ENCODE measurements around the gene ADPRHL1.
A peak's percentile ranks its signal among the peaks of the same experiment; 100 is the strongest.

ADPRHL1 gene

DNA sequence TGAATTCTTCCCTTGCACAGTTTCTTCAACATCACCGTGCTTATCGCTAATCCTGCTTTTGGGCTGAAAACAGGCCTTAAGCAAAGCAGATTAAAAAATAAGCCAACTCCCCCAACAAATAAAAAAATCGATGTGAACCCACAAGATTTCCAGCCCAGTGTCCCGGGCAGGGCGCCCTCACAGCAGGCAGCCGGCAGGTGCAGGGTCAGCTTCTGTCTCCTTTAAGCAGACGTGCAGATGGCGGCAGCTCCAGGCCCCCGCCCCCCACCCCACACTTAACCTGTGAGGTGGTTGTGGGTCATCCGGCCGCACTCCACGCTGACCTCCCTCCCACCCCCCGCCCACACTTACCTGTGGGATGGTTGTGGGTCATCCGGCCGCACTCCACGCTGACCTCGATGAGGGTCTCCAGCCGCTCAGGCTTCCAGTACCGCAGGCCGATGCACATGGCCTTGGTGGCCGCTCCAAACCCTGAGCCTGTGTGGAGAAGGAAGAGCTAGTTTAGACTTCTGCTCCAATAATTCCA is 19.8 kb downstream of the ADPRHL1 start:
- Histone ChIP-seq H3K4me3 (ENCODE audit: severe bottlenecking) (no peak overlapping the region), H3K4me1 (ENCODE audit: insufficient read depth, poor library complexity, severe bottlenecking) (no peaks in the 10 kb centered on the region), H3K27ac (ENCODE audit: poor library complexity, severe bottlenecking) (no peak overlapping the region), H3K27me3 (ENCODE audit: insufficient read depth, poor library complexity, severe bottlenecking) (no peaks in the 10 kb centered on the region), H3K36me3 (ENCODE audit: low read depth) (no peaks in the 10 kb centered on the region), H3K9me3 (ENCODE audit: severe bottlenecking) (no peaks in the 10 kb centered on the region)
- DNase-seq (ENCODE audit: low spot score) = peak; percentile 23
- no peak for ATAC-seq (ENCODE audit: low read depth)
- TF ChIP-seq, protein P1, sequence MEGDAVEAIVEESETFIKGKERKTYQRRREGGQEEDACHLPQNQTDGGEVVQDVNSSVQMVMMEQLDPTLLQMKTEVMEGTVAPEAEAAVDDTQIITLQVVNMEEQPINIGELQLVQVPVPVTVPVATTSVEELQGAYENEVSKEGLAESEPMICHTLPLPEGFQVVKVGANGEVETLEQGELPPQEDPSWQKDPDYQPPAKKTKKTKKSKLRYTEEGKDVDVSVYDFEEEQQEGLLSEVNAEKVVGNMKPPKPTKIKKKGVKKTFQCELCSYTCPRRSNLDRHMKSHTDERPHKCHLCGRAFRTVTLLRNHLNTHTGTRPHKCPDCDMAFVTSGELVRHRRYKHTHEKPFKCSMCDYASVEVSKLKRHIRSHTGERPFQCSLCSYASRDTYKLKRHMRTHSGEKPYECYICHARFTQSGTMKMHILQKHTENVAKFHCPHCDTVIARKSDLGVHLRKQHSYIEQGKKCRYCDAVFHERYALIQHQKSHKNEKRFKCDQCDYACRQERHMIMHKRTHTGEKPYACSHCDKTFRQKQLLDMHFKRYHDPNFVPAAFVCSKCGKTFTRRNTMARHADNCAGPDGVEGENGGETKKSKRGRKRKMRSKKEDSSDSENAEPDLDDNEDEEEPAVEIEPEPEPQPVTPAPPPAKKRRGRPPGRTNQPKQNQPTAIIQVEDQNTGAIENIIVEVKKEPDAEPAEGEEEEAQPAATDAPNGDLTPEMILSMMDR (IDR thresholded peaks at IDR 0.05; ENCODE audit: poor library complexity, severe bottlenecking) = no peak

DNA sequence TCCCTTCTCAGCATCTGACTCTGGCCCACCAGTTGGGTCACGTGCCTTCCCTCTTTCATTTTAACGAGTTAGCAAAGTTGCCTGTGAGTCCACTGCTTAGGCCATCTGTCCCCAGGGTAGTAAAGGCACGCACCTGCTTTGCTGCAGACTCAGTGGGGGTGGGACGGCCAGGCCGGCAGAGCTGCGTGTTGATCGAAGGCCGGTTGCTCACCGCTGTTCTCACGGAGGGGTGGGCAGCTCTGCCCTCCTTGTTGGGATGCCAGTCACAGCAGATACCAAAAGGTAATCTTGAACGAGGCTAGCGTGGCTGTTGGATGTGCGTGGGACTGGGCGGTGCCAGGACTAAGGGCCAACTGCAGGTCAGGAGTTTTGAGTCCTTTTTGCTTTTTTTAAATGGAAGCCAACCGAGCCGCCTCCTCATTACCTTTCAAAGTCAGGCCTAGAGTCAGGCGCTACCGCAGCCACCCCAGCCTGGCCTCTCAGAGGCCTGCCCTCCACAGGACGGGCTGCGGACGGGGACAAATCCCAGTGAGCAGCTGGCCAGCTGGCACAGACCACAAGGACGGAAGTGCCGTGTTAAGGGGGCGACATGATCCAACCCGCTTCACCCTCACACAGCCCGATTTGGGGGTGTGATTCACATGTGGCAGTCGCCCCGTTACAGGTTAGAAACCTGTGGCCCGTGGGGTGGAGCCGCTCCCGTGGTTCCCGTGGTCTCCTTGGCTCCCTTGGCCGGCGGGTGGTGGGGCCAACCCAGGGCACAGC is 20.6 kb downstream of the ADPRHL1 start:
- no peak overlapping the region for H3K4me3 ChIP-seq (ENCODE audit: severe bottlenecking)
- H3K27me3 ChIP-seq (ENCODE audit: insufficient read depth, poor library complexity, severe bottlenecking) = no peaks in the 10 kb centered on the region
- TF ChIP-seq, protein P1 (IDR thresholded peaks at IDR 0.05; ENCODE audit: poor library complexity, severe bottlenecking) = no peak
- no peaks in the 10 kb centered on the region for H3K9me3 ChIP-seq (ENCODE audit: severe bottlenecking)
- no peak for ATAC-seq (ENCODE audit: low read depth)
- no peak overlapping the region for H3K27ac ChIP-seq (ENCODE audit: poor library complexity, severe bottlenecking)
- H3K36me3 ChIP-seq (ENCODE audit: low read depth) = no peaks in the 10 kb centered on the region
- peak; percentile 42 for DNase-seq (ENCODE audit: low spot score)
- no peaks in the 10 kb centered on the region for H3K4me1 ChIP-seq (ENCODE audit: insufficient read depth, poor library complexity, severe bottlenecking)

DNA sequence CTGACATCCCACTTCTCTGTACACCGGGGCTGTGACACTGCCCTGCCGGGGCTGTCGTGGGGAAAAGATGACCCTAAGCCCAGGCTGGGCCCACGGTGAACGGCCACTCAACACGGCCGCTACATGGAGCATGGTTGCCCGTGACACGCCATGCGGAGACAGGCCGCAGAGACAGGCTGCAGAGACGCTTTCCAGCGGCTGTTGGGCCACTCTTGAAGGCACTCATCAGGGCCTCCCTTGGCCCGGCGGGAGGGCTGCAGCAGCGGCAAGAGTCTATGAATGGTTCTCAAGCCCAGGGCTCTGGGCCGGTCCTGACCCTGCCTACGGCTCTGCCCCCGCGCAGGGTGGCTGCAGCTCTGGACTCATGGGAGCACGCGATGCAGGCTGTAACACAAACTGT is 22.1 kb downstream of the ADPRHL1 start:
- Histone ChIP-seq H3K27me3 (ENCODE audit: insufficient read depth, poor library complexity, severe bottlenecking) (no peaks in the 10 kb centered on the region), H3K4me3 (ENCODE audit: severe bottlenecking) (no peak overlapping the region), H3K4me1 (ENCODE audit: insufficient read depth, poor library complexity, severe bottlenecking) (no peaks in the 10 kb centered on the region), H3K27ac (ENCODE audit: poor library complexity, severe bottlenecking) (no peak overlapping the region), H3K9me3 (ENCODE audit: severe bottlenecking) (no peaks in the 10 kb centered on the region), H3K36me3 (ENCODE audit: low read depth) (no peaks in the 10 kb centered on the region)
- TF ChIP-seq, protein P1 (IDR thresholded peaks at IDR 0.05; ENCODE audit: poor library complexity, severe bottlenecking) = no peak
- ATAC-seq (ENCODE audit: low read depth) (no peak), DNase-seq (ENCODE audit: low spot score) (no peak)

DNA sequence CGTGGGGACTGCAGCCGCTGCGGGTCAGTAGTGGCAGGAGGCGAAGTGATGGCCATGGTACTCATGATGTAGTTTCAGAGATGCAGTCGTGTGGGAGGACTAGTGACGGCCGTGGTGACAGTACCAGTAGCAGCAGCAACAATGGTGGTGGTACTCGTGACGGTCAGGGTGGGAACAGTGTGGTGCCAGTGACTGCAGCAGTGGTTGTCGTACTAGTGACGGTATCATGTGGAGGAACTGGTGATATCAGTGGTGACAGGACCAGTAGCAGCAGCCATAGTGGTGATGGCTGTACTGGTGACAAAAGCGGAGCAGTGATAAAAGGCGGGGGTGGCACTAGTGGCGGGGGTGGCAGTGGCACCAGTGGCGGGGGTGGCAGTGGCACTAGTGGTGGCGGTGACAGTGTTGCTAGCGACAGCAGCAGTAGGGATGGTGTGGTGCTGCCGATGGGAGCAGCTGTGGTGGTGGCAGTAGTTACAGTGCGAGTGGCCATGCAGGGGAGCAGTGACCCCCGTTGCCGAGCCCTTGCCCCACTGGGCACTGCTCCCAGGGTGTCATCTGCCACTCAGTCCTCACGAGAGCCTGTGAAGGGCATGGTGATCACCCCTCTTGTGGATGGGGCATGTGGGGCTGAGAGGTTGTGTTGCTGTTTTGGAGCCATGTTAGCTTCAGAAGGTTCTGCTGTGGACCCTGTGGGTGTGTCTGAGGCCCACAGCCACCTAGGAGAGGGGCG is 22.7 kb downstream of the ADPRHL1 start:
- no peaks in the 10 kb centered on the region for H3K36me3 ChIP-seq (ENCODE audit: low read depth)
- no peaks in the 10 kb centered on the region for H3K27me3 ChIP-seq (ENCODE audit: insufficient read depth, poor library complexity, severe bottlenecking)
- H3K4me3 ChIP-seq (ENCODE audit: severe bottlenecking) = no peak overlapping the region
- TF ChIP-seq, protein P1 (IDR thresholded peaks at IDR 0.05; ENCODE audit: poor library complexity, severe bottlenecking) = no peak
- ATAC-seq (ENCODE audit: low read depth) (no peak), DNase-seq (ENCODE audit: low spot score) (no peak)
- no peaks in the 10 kb centered on the region for H3K4me1 ChIP-seq (ENCODE audit: insufficient read depth, poor library complexity, severe bottlenecking)
- no peak overlapping the region for H3K27ac ChIP-seq (ENCODE audit: poor library complexity, severe bottlenecking)
- no peaks in the 10 kb centered on the region for H3K9me3 ChIP-seq (ENCODE audit: severe bottlenecking)
